GM12878 (cell line): ENCODE results near the gene CDCP2.

Source experiments
- BACH1 ChIP-seq: fragments of 450-650 bp; IDR thresholded peaks from 2 replicates; pipeline ENCODE4 v1.6.1; 2017; ENCODE audit warnings: mild to moderate bottlenecking, borderline replicate concordance
- KDM1A ChIP-seq: fragments of 200-600 bp; sonication (generic); IDR thresholded peaks from 2 replicates; pipeline ENCODE4 v1.6.1; 2016; ENCODE audit warnings: borderline replicate concordance
- SPI1 ChIP-seq: IDR thresholded peaks from 2 replicates; pipeline ENCODE4 v1.6.1; 2011; ENCODE audit warnings: low read depth, mild to moderate bottlenecking, low read length, moderate library complexity, borderline replicate concordance; ENCODE audit not compliant: insufficient read depth
- YY1 ChIP-seq: IDR thresholded peaks from 2 replicates; pipeline ENCODE4 v1.6.1; 2011; ENCODE audit warnings: low read depth, mild to moderate bottlenecking, low read length

DNA sequence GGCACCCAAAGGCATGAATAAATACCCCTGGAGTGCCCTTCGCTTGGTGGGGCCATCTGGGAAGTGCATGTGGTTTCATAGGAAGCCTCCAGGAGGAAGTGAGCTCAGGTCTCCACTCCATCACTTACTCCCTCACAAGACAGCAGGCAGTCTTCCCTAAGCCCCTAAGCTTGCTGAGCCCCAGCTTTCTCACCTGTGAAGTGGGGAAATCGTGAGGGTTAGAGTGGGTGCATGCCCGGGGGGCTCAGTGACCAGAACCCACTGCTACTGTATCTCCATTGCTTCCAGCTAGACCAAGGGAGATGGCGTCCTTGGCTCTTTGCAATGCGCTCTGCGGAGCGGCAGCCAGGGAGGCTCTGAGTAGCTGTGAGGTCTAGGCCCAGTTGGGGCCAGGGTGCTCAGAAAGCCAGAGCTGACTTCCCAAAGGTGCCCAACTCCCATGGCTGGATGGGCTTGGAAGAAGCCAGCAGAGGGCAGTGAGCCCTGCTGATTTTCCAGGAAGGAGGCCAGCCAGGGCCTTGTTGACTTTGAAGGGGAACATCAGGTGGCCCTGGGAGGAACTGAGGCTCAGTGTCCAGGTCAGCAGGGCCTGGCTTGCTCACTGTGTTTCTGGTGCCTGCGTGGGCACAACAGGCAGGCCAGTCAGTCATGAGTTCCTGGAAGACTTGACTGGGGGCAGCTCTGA lies 27.3 kb downstream of the CDCP2 start:
- no peak for TF ChIP-seq YY1
- TF ChIP-seq BACH1, result no peak
- TF ChIP-seq KDM1A, result no peak
- TF ChIP-seq SPI1, result no peak
